Measurements from ENCODE around the gene LDLR.
"Not testable (repeated sequence)": the region's sequence is repeated elsewhere in the genome, so short reads cannot be mapped to it uniquely, and the experiment has no call there.

Gene LDLR

DNA sequence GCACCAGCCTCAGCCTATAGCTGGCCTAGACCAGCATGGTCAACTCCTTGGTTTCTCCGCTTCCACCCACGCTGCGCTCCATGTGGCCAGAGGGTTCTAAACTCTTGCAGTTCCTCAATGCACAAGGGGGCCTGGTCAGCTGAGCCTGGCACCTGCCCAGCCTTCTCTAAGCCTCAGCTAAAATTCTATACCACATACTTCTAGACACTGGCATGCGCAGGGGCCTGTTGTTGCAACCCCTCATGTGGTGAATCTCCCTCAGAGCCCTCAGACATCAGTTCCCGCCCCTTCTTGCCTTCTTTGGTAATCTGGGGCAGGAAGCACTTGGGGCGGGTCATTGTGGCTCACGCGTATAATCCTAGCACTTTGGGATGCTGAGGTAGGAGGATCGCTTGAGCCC, 19.7 kb upstream of the LDLR start:
- DNase-seq (ENCODE audit: insufficient read length, low spot score) (no peak), FAIRE-seq (no peak)

DNA sequence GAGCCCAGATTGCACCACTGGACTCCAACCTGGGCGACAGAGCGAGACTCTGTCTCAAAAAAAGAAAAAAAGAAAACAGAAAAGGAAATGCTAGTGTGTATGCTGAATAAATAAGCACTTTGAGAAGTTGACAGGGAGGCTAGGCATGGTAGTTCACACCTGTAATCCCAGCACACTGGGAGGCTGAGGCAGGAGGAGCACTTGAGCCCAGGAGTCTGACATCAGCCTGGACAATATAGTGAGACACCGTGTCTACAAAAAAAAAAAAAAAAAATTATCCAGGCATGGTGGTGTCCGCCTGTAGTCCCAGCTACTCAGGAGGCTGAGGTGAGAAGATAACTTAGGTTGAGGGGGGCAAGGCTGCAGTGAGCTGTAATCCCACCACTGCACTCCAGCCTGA, 19.1 kb upstream of the LDLR start:
- DNase-seq (ENCODE audit: insufficient read length, low spot score) (no peak), FAIRE-seq (no peak)

DNA sequence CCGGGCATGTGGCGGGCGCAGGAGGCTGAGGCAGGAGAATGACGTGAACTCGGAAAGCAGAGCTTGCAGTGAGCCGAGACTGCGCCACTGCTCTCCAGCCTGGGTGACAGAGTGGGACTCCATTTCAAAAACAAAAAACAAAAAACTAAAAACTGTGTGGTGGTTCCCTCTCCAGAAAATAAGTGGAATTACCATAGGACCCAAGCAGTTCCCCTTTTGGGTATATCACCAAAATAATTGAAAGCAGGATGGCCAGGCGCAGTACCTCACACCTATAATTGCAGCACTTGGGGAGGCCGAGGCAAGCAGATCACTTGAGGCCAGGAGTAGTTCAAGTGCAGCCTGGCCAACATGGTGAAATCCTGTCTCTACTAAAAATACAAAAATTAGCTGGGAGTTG, 15.7 kb upstream of the LDLR start:
- no peak for FAIRE-seq
- no peak for DNase-seq (ENCODE audit: insufficient read length, low spot score)

DNA sequence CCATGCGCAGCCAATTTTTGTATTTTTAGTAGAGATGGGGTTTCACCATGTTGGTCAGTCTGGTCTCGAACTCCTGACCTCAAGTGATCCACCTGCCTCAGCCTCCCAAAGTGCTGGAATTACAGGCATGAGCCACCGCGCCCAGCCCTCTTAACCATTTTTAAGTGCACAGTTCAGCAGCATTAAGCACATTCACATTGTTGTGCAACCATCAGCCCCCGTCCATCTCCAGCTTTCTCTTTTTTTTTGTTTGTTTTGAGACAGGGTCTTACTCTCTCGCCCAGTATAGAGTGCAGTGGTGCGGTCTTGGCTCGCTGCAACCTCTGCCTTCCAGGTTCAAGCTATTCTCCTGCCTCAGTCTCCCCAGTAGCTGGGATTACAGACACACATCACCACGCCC, 12.5 kb upstream of the LDLR start:
- not testable (repeated sequence) for FAIRE-seq; DNase-seq (ENCODE audit: insufficient read length, low spot score)

DNA sequence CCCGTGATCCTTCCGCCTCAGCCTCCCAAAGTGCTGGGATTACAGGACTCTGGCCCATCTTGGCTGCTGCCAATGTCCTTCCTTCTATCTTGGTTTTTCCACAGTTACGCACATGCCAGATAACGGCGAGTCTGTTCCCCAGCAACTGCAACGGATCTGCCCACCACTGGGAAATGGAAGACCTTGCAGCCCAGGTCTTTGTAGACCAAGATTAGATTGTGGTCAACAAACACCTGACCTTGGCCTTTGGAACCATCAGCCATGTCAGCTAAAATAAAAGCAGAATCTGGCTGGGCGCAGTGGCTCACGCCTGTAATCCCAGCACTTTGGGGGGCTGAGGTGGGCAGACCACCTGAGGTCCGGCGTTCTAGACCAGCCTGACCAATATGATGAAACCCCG, 10.4 kb upstream of the LDLR start:
- DNase-seq (ENCODE audit: insufficient read length, low spot score) = no peak
- no peak for FAIRE-seq

DNA sequence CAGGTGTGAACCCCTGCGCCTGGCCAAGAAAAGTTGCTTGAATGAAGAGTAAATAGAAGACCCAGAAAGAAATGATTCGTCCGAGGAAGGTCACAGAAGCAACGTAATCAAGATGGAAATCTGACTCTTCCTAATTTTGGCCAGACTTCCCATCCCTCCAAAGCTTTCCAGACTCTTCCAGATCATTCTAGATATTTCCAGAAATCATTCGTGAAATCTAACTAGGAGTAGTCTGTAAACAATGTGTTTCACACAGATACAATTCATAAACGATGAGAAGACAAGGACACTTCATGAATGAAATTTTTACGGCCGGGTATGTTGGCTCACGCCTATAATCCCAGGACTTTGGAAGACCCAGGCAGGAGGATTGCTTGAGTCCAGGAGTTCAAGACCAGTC, 9.3 kb upstream of the LDLR start:
- FAIRE-seq = no peak

DNA sequence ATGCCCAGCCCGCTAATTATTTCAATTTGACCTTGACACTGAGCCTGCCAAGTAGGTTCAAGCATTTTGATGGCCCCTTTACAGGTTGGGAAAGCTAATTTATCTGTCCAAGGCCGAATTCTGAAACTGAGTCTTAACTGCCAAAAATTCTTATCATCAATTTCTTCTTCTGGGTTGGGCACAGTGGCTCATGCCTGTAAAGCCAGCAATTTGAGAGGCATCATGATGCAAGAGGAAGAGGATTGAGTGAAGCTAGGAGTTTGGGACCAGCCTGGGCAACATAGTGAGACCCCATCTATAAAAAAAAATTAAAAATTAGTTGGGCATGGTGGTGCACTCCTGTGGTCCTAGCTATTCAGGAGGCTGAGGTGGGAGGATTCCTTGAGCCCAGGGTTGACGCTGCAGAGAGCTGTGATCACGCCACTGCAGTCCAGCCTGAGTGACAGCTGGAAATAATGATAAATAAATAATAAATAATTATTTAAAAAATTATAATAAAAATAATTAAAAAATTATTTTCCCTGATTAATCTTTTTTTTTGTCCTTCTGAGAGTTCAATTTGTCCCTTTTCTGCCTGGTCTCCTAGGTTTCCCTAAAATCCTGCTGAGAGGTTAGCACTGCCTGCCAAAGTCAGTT, 1.3 kb upstream of the LDLR start:
- no peak for DNase-seq (ENCODE audit: insufficient read length, low spot score)
- FAIRE-seq = no peak

More for the DNA sequence above, 9.3 kb upstream of the LDLR start:
- no peak for DNase-seq (ENCODE audit: insufficient read length, low spot score)

DNA sequence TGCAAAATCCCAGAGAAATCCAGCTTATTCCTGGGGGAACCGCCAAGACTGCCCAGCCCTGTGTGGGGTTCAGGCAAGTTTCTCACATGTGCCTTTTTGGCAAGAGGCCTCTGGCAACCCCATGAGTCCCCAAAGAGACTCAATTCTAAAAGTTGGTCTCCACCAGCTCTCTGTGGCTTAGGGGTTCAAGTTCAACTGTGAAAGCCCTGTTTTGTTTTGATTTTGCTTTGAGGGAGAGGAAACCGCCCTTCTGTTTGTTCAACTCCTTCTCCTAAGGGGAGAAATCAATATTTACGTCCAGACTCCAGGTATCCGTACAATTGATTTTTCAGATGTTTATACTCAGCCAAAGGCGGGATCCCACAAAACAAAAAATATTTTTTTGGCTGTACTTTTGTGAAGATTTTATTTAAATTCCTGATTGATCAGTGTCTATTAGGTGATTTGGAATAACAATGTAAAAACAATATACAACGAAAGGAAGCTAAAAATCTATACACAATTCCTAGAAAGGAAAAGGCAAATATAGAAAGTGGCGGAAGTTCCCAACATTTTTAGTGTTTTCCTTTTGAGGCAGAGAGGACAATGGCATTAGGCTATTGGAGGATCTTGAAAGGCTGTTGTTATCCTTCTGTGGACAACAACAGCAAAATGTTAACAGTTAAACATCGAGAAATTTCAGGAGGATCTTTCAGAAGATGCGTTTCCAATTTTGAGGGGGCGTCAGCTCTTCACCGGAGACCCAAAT, 583 bp upstream of the LDLR start:
- FAIRE-seq = no peak
- no peak for DNase-seq (ENCODE audit: insufficient read length, low spot score)

DNA sequence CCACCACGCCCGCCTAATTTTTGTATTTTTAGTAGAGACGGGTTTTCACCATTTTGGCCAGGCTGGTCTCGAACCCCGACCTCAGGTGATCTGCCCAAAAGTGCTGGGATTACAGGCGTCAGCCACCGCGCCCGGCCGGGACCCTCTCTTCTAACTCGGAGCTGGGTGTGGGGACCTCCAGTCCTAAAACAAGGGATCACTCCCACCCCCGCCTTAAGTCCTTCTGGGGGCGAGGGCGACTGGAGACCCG, 676 bp downstream of the LDLR start:
- not testable (repeated sequence) for DNase-seq (ENCODE audit: insufficient read length, low spot score); FAIRE-seq

DNA sequence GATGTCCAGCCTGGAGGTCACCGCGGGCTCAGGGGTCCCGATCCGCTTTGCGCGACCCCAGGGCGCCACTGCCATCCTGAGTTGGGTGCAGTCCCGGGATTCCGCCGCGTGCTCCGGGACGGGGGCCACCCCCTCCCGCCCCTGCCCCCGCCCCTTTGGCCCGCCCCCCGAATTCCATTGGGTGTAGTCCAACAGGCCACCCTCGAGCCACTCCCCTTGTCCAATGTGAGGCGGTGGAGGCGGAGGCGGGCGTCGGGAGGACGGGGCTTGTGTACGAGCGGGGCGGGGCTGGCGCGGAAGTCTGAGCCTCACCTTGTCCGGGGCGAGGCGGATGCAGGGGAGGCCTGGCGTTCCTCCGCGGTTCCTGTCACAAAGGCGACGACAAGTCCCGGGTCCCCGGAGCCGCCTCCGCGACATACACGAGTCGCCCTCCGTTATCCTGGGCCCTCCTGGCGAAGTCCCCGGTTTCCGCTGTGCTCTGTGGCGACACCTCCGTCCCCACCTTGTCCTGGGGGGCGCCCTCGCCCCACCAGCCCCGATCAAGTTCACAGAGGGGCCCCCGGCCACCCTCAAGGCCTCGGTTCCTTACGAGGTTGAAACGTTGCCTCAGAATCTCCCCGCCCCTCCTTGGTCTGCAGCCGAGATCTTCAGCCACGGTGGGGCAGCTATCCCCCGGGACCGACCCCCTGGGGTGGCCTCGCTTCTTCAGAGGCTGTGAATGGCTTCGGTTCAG, 1.2 kb downstream of the LDLR start:
- DNase-seq (ENCODE audit: insufficient read length, low spot score) = peak; percentile 80
- FAIRE-seq = peak; percentile 59

DNA sequence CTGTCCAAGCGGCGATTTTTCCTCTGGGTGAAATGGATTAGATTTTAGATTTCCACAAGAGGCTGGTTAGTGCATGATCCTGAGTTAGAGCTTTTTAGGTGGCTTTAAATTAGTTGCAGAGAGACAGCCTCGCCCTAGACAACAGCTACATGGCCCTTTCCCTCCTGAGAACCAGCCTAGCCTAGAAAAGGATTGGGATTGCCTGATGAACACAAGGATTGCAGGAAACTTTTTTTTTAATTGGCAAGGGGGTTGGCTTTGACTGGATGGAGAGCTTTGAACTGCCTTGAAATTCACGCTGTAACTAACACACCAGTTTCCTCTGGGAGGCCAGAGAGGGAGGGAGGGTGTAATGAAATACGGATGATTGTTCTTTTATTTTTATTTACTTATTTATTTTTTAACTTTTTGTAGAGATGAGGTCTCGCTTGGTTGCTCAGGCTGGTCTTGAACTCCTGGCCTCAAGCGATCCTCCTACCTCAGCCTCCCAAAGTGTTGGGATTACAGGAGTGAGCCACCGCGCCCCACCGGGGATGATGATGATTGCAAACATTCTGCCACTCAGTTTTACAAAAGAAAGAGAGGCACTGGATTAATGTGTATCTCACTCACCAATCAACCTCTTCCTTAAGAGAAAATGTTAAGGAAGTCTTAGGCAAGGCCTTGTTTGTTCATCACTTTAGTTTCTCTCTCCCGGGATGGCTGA, 1.9 kb downstream of the LDLR start:
- DNase-seq (ENCODE audit: insufficient read length, low spot score) (no peak), FAIRE-seq (no peak)

DNA sequence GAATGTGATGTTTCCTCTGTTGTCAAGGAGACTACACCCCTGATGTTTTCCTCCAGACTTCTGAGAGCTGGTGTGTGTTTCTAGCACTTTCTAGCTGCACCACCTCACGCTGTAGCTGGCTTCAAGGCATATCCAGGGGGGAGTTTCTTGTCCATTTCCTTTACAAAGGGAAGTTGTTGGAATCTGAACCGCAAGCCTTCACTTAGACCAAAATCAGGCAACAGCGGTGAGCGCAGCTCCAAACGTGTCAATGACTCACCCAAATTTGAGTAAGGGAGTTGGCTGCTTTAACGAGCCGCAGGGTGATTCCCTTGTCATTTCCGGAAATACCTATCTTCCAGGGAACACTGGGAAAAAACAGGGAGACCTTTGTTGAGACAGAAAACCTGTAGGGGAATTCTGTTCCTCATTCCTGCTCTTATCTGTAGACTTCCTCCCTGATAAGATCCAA, 2.5 kb downstream of the LDLR start:
- FAIRE-seq = no peak
- no peak for DNase-seq (ENCODE audit: insufficient read length, low spot score)

DNA sequence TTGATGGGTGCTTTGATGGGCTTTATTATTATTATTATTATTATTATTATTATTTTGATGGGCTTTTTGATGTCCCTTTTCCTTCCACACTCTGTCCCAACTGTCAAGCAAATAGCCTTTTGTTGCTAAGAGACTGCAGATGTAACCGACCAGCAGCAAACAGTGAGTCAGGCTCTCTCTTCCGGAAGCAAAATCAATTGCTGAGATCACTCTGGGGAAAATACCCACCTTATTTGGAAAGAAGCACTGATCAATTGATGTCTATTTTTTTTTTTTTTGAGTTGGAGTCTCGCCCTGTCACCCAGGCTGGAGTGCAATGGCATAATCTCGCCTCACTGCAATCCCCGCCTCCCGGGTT, 2.9 kb downstream of the LDLR start:
- FAIRE-seq (no peak), DNase-seq (ENCODE audit: insufficient read length, low spot score) (no peak)

DNA sequence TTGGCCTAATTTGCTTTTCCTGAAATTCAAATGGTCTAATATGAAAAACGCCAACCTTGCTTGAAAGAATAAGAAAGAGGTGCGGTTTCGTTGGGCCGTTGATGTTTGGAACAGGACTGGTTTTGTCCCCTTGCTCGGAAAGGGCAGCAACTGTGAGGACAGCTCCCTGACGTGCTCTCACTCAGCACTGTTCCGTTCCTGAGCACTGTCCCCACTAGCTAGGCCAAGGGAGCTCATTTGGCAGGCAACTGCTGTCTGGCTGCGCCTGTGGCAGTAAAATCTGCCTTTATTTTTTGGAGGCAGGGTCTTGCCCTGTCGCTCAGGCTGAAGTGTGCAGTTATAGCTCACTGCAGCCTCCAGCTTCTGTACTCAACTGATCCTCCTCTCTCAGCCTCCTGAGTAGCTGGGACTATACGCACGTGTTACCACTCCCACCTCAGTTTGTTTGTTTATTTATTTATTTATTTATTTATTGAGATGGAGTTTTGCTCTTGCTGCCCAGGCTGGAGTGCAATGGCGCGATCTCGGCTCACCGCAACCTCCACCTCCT, 4.5 kb downstream of the LDLR start:
- DNase-seq (ENCODE audit: insufficient read length, low spot score) (no peak), FAIRE-seq (no peak)

DNA sequence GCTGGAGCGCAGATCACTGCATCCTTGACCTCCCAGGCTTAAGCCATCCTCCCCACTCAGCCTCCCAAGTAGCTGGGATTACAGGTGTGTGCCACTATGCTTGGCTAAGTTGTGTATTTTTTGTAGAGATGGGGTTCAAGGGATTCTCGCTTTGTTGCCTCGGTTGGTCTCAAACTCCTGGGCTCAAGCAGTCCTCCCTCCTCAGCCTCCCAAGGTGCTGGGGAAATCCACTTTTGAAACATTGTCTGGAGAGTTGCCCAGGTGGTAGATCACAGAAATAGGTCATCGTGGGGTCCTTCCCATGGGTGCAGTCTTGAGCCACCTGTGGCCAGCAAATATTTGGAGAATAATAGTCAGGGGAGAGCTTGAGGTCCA, 5.2 kb downstream of the LDLR start:
- no peak for DNase-seq (ENCODE audit: insufficient read length, low spot score)
- no peak for FAIRE-seq

DNA sequence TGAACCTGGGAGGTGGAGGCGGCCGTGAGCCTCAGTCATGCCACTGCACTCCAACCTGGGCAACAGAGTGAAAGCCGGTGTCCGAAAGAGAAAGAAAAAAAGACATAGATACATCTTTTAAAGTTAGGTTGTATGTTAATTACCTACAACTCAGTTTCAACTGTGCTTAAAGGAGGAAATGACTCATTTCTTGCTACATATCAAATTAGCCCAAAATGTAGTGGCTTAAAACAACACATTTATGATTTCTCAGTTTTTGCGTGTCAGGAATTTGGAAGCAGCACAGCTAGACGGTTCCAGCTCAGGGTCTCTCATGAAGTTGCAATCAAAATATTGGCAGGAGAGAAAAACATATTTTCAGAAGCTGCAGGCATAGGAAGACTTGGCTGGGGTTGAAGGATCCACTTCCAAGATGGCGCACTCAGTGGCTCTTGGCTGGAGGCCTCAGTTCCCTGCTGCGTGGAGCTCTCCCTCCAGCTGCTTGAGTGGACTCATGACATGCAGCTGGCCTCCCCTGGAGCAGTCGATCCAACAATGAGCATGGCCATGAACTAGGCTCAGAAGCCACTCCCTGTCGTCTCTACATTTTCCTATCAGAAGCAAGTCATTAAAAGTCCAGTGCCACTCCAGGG, 7.1 kb downstream of the LDLR start:
- peak; percentile 91 for FAIRE-seq

DNA sequence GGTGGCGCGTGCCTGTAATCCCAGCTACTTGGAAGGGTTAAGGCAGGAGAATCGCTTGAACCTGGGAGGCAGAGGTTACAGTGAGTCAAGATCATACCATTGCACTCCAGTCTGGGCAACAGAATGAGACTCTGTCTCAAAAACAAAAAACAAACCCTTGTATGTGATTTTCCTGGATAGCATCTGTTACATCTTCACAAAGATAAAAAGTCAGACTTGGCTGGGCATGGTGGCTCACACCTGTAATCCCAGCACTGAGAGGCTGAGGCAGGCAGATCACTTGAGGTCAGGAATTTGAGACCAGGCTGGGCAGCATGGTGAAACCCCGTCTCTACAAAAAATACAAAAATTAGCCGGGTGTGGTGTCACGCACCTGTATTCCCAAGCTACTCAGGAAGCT, 8.1 kb downstream of the LDLR start:
- not testable (repeated sequence) for FAIRE-seq; DNase-seq (ENCODE audit: insufficient read length, low spot score)

More for the DNA sequence above, 7.1 kb downstream of the LDLR start:
- no peak for DNase-seq (ENCODE audit: insufficient read length, low spot score)

DNA sequence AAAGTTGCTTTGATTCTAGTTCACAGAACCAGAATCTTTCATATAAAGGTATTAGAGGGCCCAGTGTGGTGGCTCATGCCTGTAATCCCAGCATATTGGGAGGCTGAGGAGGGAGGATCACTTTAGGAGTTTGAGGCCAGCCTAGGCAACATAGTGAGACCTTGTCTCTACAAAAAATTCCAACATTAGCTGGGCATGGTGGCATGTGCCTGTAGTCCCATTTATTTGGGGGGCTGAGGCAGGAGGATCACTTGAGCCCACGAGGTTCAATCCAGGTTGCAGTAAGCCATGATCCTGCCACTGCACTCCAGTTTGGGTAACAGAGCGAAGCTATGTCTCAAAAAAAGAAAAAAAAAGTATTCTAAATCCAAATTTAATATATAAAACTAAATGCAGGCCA, 9.1 kb downstream of the LDLR start:
- FAIRE-seq = no peak
- no peak for DNase-seq (ENCODE audit: insufficient read length, low spot score)

DNA sequence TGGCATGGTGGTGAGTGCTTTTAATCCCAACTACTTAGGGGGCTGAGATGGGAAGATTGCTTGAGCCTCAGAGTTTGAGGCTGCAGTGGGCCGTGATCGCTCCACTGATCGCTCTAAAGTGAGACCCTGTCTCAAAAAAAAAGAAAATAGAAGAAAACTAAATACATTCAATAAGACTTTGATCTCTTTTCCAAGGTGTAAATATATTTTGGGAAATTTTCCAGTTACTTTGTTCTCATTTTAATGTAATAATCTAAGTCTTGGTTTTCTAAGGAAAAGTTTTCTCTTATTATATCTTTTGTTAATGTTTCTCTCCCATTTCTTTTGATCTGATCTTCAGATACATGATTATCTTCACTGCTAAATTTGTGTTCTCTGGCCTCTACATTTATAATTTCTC, 9.6 kb downstream of the LDLR start:
- no peak for FAIRE-seq

DNA sequence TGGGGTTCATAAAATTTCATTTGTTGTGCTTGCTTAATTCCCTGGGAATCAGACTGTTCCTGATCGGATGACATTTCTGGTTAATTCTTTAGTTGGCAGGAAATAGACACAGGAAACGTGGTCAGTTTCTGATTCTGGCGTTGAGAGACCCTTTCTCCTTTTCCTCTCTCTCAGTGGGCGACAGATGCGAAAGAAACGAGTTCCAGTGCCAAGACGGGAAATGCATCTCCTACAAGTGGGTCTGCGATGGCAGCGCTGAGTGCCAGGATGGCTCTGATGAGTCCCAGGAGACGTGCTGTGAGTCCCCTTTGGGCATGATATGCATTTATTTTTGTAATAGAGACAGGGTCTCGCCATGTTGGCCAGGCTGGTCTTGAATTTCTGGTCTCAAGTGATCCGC, 10.8 kb downstream of the LDLR start:
- DNase-seq (ENCODE audit: insufficient read length, low spot score) (no peak), FAIRE-seq (no peak)

More for the DNA sequence above, 9.6 kb downstream of the LDLR start:
- DNase-seq (ENCODE audit: insufficient read length, low spot score) = no peak

DNA sequence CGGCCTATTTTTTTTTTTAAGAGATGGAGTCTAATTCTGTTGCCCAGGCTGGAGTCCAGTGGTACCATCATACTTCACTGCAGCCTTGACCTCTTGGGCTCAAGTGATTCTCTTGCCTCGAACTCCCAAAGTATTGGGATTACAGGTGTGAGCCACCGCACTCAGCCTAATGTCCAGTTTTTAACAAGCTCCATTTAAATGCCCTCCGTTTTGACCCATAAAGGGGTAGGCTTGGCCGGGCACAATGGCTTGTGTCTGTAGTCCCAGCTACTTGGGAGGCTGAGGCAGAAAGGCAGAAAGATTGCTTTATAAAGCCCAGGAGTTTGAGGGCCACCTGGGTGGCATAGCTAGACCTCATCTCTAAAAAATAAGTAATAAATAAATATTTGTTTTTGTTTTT, 11.8 kb downstream of the LDLR start:
- FAIRE-seq (no peak), DNase-seq (ENCODE audit: insufficient read length, low spot score) (no peak)
